Ishikawa (cell line): Measurements from ENCODE around the gene CFAP97.

ENCODE experiments used
- CEBPB ChIP-seq: IDR thresholded peaks from 2 replicates; pipeline ENCODE4 v1.6.1; 2012
- CREB1 ChIP-seq: IDR thresholded peaks from 2 replicates; pipeline ENCODE4 v1.6.1; 2012; ENCODE audit warnings: low read depth
- EGR1 ChIP-seq: IDR thresholded peaks from 2 replicates; pipeline ENCODE4 v1.6.1; 2012
- EP300 ChIP-seq: IDR thresholded peaks from 2 replicates; pipeline ENCODE4 v1.6.1; 2012; ENCODE audit warnings: borderline replicate concordance
- FOXM1 ChIP-seq: IDR thresholded peaks from 2 replicates; pipeline ENCODE4 v1.6.1; 2012; ENCODE audit warnings: low read depth, borderline replicate concordance
- NFIC ChIP-seq: IDR thresholded peaks from 2 replicates; pipeline ENCODE4 v1.6.1; 2012
- RAD21 ChIP-seq: IDR thresholded peaks from 2 replicates; pipeline ENCODE4 v1.6.1; 2012; ENCODE audit warnings: low read depth
- TAF1 ChIP-seq: IDR thresholded peaks from 2 replicates; pipeline ENCODE4 v1.6.1; 2012; ENCODE audit warnings: low read depth, mild to moderate bottlenecking
- TCF12 ChIP-seq: IDR thresholded peaks from 2 replicates; pipeline ENCODE4 v1.6.1; 2012; ENCODE audit warnings: low read depth
- TEAD4 ChIP-seq: IDR thresholded peaks from 2 replicates; pipeline ENCODE4 v1.6.1; 2012
- USF1 ChIP-seq: IDR thresholded peaks from 2 replicates; pipeline ENCODE4 v1.6.1; 2012
- YY1 ChIP-seq: IDR thresholded peaks from 2 replicates; pipeline ENCODE4 v1.6.1; 2012; ENCODE audit warnings: low read depth
- ZBTB7A ChIP-seq: IDR thresholded peaks from 2 replicates; pipeline ENCODE4 v1.6.1; 2012; ENCODE audit warnings: low read depth
- TF ChIP-seq, protein P1 (sequence below): IDR thresholded peaks from 2 replicates; pipeline ENCODE4 v1.6.1; 2012; ENCODE audit warnings: low read depth, mild to moderate bottlenecking
- TF ChIP-seq, protein P2 (sequence below): IDR thresholded peaks from 2 replicates; pipeline ENCODE4 v1.6.1; 2012

The CFAP97 gene

DNA sequence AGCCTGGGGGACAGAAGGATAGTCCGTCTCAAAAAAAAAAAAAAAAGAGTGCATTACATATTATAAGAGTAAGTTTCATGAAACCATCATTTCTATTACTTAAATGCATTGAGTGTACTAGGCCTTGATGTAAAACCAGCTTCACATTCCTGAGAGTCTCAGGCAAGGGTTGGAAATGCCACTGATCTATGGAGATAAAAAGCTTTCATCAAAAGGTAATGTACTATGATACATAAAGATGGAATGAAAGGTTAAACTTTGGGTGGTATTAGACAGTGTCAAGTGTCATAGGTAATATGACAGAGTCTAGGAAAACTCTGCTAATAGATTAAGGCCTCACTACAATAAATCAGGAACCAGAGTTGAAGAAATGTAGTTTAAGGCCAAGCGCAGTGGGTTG, 7.4 kb downstream of the CFAP97 start:
- TF ChIP-seq USF1 (no peak), TAF1 (no peak), CREB1 (no peak)
- TF ChIP-seq, protein P1, sequence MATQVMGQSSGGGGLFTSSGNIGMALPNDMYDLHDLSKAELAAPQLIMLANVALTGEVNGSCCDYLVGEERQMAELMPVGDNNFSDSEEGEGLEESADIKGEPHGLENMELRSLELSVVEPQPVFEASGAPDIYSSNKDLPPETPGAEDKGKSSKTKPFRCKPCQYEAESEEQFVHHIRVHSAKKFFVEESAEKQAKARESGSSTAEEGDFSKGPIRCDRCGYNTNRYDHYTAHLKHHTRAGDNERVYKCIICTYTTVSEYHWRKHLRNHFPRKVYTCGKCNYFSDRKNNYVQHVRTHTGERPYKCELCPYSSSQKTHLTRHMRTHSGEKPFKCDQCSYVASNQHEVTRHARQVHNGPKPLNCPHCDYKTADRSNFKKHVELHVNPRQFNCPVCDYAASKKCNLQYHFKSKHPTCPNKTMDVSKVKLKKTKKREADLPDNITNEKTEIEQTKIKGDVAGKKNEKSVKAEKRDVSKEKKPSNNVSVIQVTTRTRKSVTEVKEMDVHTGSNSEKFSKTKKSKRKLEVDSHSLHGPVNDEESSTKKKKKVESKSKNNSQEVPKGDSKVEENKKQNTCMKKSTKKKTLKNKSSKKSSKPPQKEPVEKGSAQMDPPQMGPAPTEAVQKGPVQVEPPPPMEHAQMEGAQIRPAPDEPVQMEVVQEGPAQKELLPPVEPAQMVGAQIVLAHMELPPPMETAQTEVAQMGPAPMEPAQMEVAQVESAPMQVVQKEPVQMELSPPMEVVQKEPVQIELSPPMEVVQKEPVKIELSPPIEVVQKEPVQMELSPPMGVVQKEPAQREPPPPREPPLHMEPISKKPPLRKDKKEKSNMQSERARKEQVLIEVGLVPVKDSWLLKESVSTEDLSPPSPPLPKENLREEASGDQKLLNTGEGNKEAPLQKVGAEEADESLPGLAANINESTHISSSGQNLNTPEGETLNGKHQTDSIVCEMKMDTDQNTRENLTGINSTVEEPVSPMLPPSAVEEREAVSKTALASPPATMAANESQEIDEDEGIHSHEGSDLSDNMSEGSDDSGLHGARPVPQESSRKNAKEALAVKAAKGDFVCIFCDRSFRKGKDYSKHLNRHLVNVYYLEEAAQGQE, result no peak

DNA sequence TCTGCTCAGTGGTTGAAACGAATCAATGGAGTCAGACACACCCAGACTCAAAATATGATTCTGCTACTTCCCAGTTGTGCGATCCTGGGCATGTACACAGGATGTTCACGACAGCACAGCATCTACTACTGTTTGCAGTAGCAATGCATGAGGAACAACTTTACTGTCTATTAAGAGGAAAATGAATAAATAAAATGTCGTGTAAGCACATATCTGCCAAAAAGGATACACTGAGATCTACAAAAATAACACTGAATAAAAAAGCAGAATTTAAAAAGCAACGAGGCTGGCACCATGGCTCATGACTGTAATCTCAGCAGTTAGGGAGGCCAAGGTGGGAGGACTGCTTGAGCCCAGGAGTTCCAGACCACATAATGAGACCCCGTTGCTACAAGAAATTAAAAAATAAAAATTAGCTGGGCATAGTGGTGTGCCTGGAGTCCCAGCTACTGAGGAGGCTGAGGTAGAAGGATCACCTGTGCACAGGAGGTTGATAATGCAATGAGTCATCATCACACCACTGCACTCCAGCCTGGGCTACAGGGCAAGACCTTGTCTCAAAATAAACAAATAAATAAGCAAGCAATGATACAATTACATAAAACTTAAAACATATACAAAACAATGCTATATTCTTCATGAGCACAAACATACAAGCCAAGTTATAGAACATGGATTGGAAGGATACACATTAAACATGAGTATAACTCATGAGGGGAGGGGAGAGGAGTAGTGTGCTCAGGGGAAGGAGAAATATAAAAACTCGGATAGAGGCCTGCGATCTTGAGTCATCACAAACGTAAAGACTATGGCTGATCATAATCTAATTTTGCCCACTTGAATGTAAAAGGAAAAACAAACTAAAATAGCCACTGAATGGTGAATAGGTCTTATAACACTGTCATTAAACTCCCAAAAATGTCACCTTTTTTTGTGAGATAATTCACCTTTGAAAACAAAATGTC, 8.6 kb downstream of the CFAP97 start:
- TF ChIP-seq, protein P2, sequence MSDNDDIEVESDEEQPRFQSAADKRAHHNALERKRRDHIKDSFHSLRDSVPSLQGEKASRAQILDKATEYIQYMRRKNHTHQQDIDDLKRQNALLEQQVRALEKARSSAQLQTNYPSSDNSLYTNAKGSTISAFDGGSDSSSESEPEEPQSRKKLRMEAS, result no peak
- TF ChIP-seq TCF12, result no peak
- TF ChIP-seq CREB1, result no peak
- no peak for TF ChIP-seq CEBPB
- TF ChIP-seq ZBTB7A, result no peak
- no peak for TF ChIP-seq EP300
- TF ChIP-seq RAD21, result no peak
- no peak for TF ChIP-seq USF1
- TF ChIP-seq NFIC, result no peak
- TF ChIP-seq TEAD4, result no peak
- no peak for TF ChIP-seq TAF1
- TF ChIP-seq YY1, result no peak
- no peak for TF ChIP-seq EGR1
- TF ChIP-seq, protein P1, result no peak
- TF ChIP-seq FOXM1, result no peak

GRCh38 chr4:185192059-185192458, 11.7 kb downstream of the CFAP97 start:
- TF ChIP-seq CREB1, result no peak
- no peak for TF ChIP-seq TCF12
- TF ChIP-seq USF1, result no peak
- no peak for TF ChIP-seq YY1
- no peak for TF ChIP-seq FOXM1
- no peak for TF ChIP-seq EGR1
- TF ChIP-seq CEBPB, result no peak
- TF ChIP-seq NFIC, result no peak
- no peak for TF ChIP-seq ZBTB7A

GRCh38 chr4:185190306-185190856, 13.4 kb downstream of the CFAP97 start:
- TF ChIP-seq NFIC (no peak), TCF12 (no peak), YY1 (no peak), RAD21 (no peak), FOXM1 (no peak), EGR1 (no peak), USF1 (no peak), CEBPB (no peak), TAF1 (no peak), CREB1 (no peak), ZBTB7A (no peak), EP300 (no peak), TEAD4 (no peak)
- TF ChIP-seq, protein P1, result no peak
- TF ChIP-seq, protein P2, result no peak
